GM12874 (cell line): ENCODE results near the gene IVL.

Experiments used
- CTCF ChIP-seq: IDR thresholded peaks from 2 replicates; pipeline ENCODE4 v1.5.1; 2011; ENCODE audit warnings: low read depth, mild to moderate bottlenecking, control low read depth, low read length, moderate library complexity; ENCODE audit not compliant: insufficient read depth

Gene IVL

GRCh38 chr1:152909206-152909605 is 860 bp downstream of the IVL start:
- no peak for TF ChIP-seq CTCF

- TF ChIP-seq CTCF: no peak
These were observed 4.1 kb downstream of the IVL start for GRCh38 chr1:152912471-152912870.

GRCh38 chr1:152912900-152913299 is 4.6 kb downstream of the IVL start:
- TF ChIP-seq CTCF: no peak

- peak; percentile 42; the same call in 1 of the 2 replicates for TF ChIP-seq CTCF
These were observed 9.4 kb downstream of the IVL start for GRCh38 chr1:152917794-152918193.

GRCh38 chr1:152919071-152919470 is 10.7 kb downstream of the IVL start:
- no peak for TF ChIP-seq CTCF

GRCh38 chr1:152924191-152924590 is 15.8 kb downstream of the IVL start:
- TF ChIP-seq CTCF: no peak

GRCh38 chr1:152926091-152926490 is 17.7 kb downstream of the IVL start:
- TF ChIP-seq CTCF: peak; percentile 63

- no peak for TF ChIP-seq CTCF
These were observed 20.3 kb downstream of the IVL start for GRCh38 chr1:152928671-152929070.
